Activated CD4-positive, alpha-beta T cell treated with anti-CD3 and anti-CD28 coated beads for 4 hours (primary cell): Measurements from ENCODE around the gene MLANA.

Experiments
- DNase-seq, 2 donors: peaks; one replicate each; pipeline ENCODE4 v3.0.0-alpha.2; 2020

Gene MLANA

GRCh38 chr9:5890641-5891040 is at the start of gene MLANA:
Gene MLANA, plus strand, starts transcription at chr9:5890889. Its CDS starts 1,586 bp downstream, at chr9:5892475.
- DNase-seq: no peak

- peak; percentile 25 to 41 for DNase-seq
Measured at GRCh38 chr9:5841771-5842573, 48.7 kb upstream of the MLANA start.

- DNase-seq: no peak
Measured at GRCh38 chr9:5842929-5843793, 47.5 kb upstream of the MLANA start.

- DNase-seq: no peak
Measured at GRCh38 chr9:5843794-5844471, 46.8 kb upstream of the MLANA start.

- no peak for DNase-seq
Measured at GRCh38 chr9:5845157-5845531, 45.5 kb upstream of the MLANA start.

GRCh38 chr9:5846096-5846495 is 44.6 kb upstream of the MLANA start:
- no peak for DNase-seq

- DNase-seq: no peak
Measured at GRCh38 chr9:5846501-5846921, 44.2 kb upstream of the MLANA start.

- no peak for DNase-seq
Measured at GRCh38 chr9:5848372-5848882, 42.3 kb upstream of the MLANA start.

- DNase-seq: no peak
Measured at GRCh38 chr9:5850724-5851122, 40.0 kb upstream of the MLANA start.

GRCh38 chr9:5851445-5851844 is 39.2 kb upstream of the MLANA start:
- peak; percentile 31 for DNase-seq

- no peak for DNase-seq
Measured at GRCh38 chr9:5852987-5853386, 37.7 kb upstream of the MLANA start.

- DNase-seq: no peak
Measured at GRCh38 chr9:5853617-5854016, 37.1 kb upstream of the MLANA start.

GRCh38 chr9:5854063-5854790 is 36.5 kb upstream of the MLANA start:
- DNase-seq: no peak

GRCh38 chr9:5857928-5858327 is 32.8 kb upstream of the MLANA start:
- no peak for DNase-seq

- DNase-seq: no peak
Measured at GRCh38 chr9:5858833-5859232, 31.9 kb upstream of the MLANA start.

GRCh38 chr9:5863092-5863746 is 27.5 kb upstream of the MLANA start:
- no peak for DNase-seq

GRCh38 chr9:5864446-5864845 is 26.2 kb upstream of the MLANA start:
- DNase-seq: no peak

GRCh38 chr9:5866272-5866671 is 24.4 kb upstream of the MLANA start:
- DNase-seq: no peak

GRCh38 chr9:5866685-5867084 is 24.0 kb upstream of the MLANA start:
- no peak for DNase-seq

- DNase-seq: no peak
Measured at GRCh38 chr9:5868235-5868634, 22.5 kb upstream of the MLANA start.

- DNase-seq: peak in 1 of 2 donors; percentile 13
Measured at GRCh38 chr9:5869315-5870019, 21.2 kb upstream of the MLANA start.
